HCT116 (cell line): ENCODE measurements around the gene SUCLG2. TPM values are rescaled to one million over a fixed set of nuclear protein-coding genes. Genes with fewer than 3 reads are reported as not detected.

Source experiments
- ATAC-seq: fragments of 200-7000 bp; cut with Tn5 transposase; 2 replicates; pipeline ENCODE4 v1.9.1; 2020; ENCODE audit warnings: mild to moderate bottlenecking, moderate library complexity
- BruUV-seq: library from RNA; stranded (reverse); fragments of 400-500 nt; replicated peaks from 2 replicates; lab custom pipeline; 2021; lab: Mats Ljungman, UMichigan
- CTCF ChIA-PET: fragments of 300-600 bp; sonication (Branson Sonifier 250); formaldehyde crosslinking; loops from one replicate; lab custom pipeline; 2021; ENCODE audit warnings: antibody characterized with exemption; lab: Charles Lee
- POLR2A ChIA-PET: fragments of 300-600, 350-600 bp; sonication (Branson Sonifier 250); formaldehyde crosslinking; loops from one replicate; lab custom pipeline; 2021; ENCODE audit warnings: antibody characterized with exemption; lab: Charles Lee
- RAD21 ChIA-PET, 2 experiments: fragments of 300-600 bp; sonication (Branson Sonifier 250); formaldehyde crosslinking; loops; one replicate each; lab custom pipeline; 2023; ENCODE audit warnings: low total read pairs in 2 of 2; ENCODE audit not compliant: uncharacterized antibody in 2 of 2, unreplicated experiment in 2 of 2, low non-redundant PET in 1 of 2; lab: Charles Lee
- DNase-seq: peaks from one replicate; pipeline ENCODE4 v3.0.0-alpha.2; 2010; ENCODE audit warnings: low read depth, low spot score
- H2AFZ ChIP-seq: fragments of 200-600 bp; shearing (Covaris generic), sonication (generic); 2 replicates; pipeline ENCODE4 v1.6.1; 2017; ENCODE audit warnings: low read depth, mixed run types, mixed read lengths, antibody characterized with exemption, low read length; ENCODE audit not compliant: poor library complexity, severe bottlenecking
- H3K27ac ChIP-seq: 2 replicates; pipeline ENCODE4 v1.5.1; 2012; ENCODE audit warnings: low read depth, low read length
- H3K27me3 ChIP-seq: fragments of 200-600 bp; sonication (generic); 2 replicates; pipeline ENCODE4 v1.6.1; 2016; ENCODE audit warnings: mixed run types, low read length, mixed read lengths; ENCODE audit not compliant: insufficient read depth
- H3K36me3 ChIP-seq, 2 experiments: fragments of 200-500 bp in 1 of 2; fragments of 200-600 bp in 1 of 2; sonication (Bioruptor generic) in 1 of 2; sonication (generic) in 1 of 2; 2 replicates each; pipeline versions ENCODE4 v1.5.1 to v1.6.1; 2014 to 2016; ENCODE audit warnings: low read length in 2 of 2, inconsistent platforms in 1 of 2, mixed read lengths in 1 of 2, mixed run types in 1 of 2; ENCODE audit not compliant: insufficient read depth in 2 of 2, control insufficient read depth in 1 of 2
- H3K4me1 ChIP-seq, 2 experiments: fragments of 200-600 bp in 1 of 2; sonication (generic) in 1 of 2; 2 replicates each; pipeline versions ENCODE4 v1.5.1 to v1.6.1; 2012 to 2017; ENCODE audit warnings: low read length in 2 of 2, inconsistent platforms in 1 of 2, mild to moderate bottlenecking in 1 of 2, mixed read lengths in 1 of 2, mixed run types in 1 of 2, moderate library complexity in 1 of 2; ENCODE audit not compliant: insufficient read depth in 2 of 2, control insufficient read depth in 1 of 2
- H3K4me2 ChIP-seq: fragments of 200-600 bp; sonication (generic); 2 replicates; pipeline ENCODE4 v1.6.1; 2017; ENCODE audit warnings: mixed run types, low read length, mixed read lengths
- H3K4me3 ChIP-seq, 2 experiments: fragments of 200-600 bp in 1 of 2; sonication (generic) in 1 of 2; replicated peaks in 1 of 2; 2 replicates each; pipeline ENCODE4 v1.5.1; 2011 to 2016; ENCODE audit warnings: low read length in 2 of 2, control low read depth in 1 of 2, low read depth in 1 of 2, mild to moderate bottlenecking in 1 of 2, mixed read lengths in 1 of 2, mixed run types in 1 of 2
- H3K79me2 ChIP-seq: fragments of 200-600 bp; sonication (generic); 2 replicates; pipeline ENCODE4 v1.6.1; 2017; ENCODE audit warnings: mild to moderate bottlenecking, mixed run types, low read length, moderate library complexity, mixed read lengths; ENCODE audit not compliant: insufficient read depth
- H3K9ac ChIP-seq: fragments of 200-600 bp; sonication (generic); 2 replicates; pipeline ENCODE4 v1.6.1; 2016; ENCODE audit warnings: low read length, mixed read lengths
- H3K9me2 ChIP-seq: fragments of 200-600 bp; sonication (generic), shearing (Covaris generic); 2 replicates; pipeline ENCODE4 v1.6.1; 2017; ENCODE audit warnings: mixed run types, mild to moderate bottlenecking, moderate library complexity; ENCODE audit not compliant: insufficient read depth
- H3K9me3 ChIP-seq, 2 experiments: fragments of 200-500 bp in 1 of 2; fragments of 200-600 bp in 1 of 2; sonication (Bioruptor generic) in 1 of 2; sonication (generic) in 1 of 2; 2 replicates each; pipeline ENCODE4 v1.6.1; 2014 to 2017; ENCODE audit warnings: low read length in 2 of 2, mixed read lengths in 2 of 2, inconsistent platforms in 1 of 2, low read depth in 1 of 2, mild to moderate bottlenecking in 1 of 2, mixed run types in 1 of 2, moderate library complexity in 1 of 2; ENCODE audit not compliant: control insufficient read depth in 1 of 2, insufficient read depth in 1 of 2
- H4K20me1 ChIP-seq: fragments of 200-600 bp; sonication (generic), shearing (Covaris generic); 2 replicates; pipeline ENCODE4 v1.6.1; 2017; ENCODE audit warnings: mixed run types, mild to moderate bottlenecking, moderate library complexity; ENCODE audit not compliant: insufficient read depth
- CEBPB ChIP-seq: IDR thresholded peaks from 2 replicates; pipeline ENCODE4 v1.6.1; 2012; ENCODE audit warnings: low read depth
- ELF1 ChIP-seq: IDR thresholded peaks from 2 replicates; pipeline ENCODE4 v1.6.1; 2012; ENCODE audit warnings: low read depth, borderline replicate concordance
- EZH2 ChIP-seq: fragments of 200-600 bp; sonication (generic); IDR thresholded peaks from 2 replicates; pipeline ENCODE4 v1.6.1; 2017; ENCODE audit warnings: antibody characterized with exemption, mixed run types
- FOSL1 ChIP-seq: IDR thresholded peaks from 2 replicates; pipeline ENCODE4 v1.6.1; 2012; ENCODE audit warnings: low read depth
- JUND ChIP-seq: IDR thresholded peaks from 2 replicates; pipeline ENCODE4 v1.6.1; 2012
- POLR2AphosphoS5 ChIP-seq: IDR thresholded peaks from 2 replicates; pipeline ENCODE4 v1.6.1; 2011; ENCODE audit warnings: mild to moderate bottlenecking, low read depth, low read length, moderate library complexity
- RAD21 ChIP-seq: IDR thresholded peaks from 2 replicates; pipeline ENCODE4 v1.6.1; 2012; ENCODE audit warnings: low read depth, mild to moderate bottlenecking
- SP1 ChIP-seq: IDR thresholded peaks from 2 replicates; pipeline ENCODE4 v1.6.1; 2012; ENCODE audit warnings: low read depth
- SRF ChIP-seq: IDR thresholded peaks from 2 replicates; pipeline ENCODE4 v1.6.1; 2012; ENCODE audit warnings: low read depth
- TCF7L2 ChIP-seq: IDR thresholded peaks from 2 replicates; pipeline ENCODE4 v1.7.0; 2011; ENCODE audit warnings: borderline replicate concordance, inconsistent platforms; ENCODE audit not compliant: insufficient read depth, insufficient read length; ENCODE audit errors: extremely low read depth
- ZFX ChIP-seq: fragments of 450-650 bp; IDR thresholded peaks from 2 replicates; pipeline ENCODE4 v1.6.1; 2017
- intact Hi-C: fragments of 100-400 bp; cut with micrococcal nuclease; formaldehyde crosslinking; loops from 2 replicates; pipeline ENCODE4 v1.10.0; 2022
- total RNA-seq: library from RNA; stranded (reverse); gene quantifications from one replicate; pipeline ENCODE4 v1.2.1, GENCODE V29; 2021; ENCODE audit not compliant: unreplicated experiment
- TF ChIP-seq, protein P1 (sequence below), 3 experiments: fragments of 200-600 bp in 1 of 3; sonication (generic) in 1 of 3; IDR thresholded peaks in 2 of 3; conservative IDR thresholded peaks in 1 of 3; 2 replicates each; pipeline ENCODE4 v1.5.1; 2012 to 2017; ENCODE audit warnings: low read depth in 2 of 3, low read length in 2 of 3, antibody characterized with exemption in 1 of 3, borderline replicate concordance in 1 of 3, control low read depth in 1 of 3, mild to moderate bottlenecking in 1 of 3, mixed read lengths in 1 of 3, mixed run types in 1 of 3, moderate library complexity in 1 of 3; ENCODE audit not compliant: insufficient read depth in 1 of 3

The SUCLG2 gene
- total RNA-seq, 1 experiment from 2014 or later, result 49.2 TPM

DNA sequence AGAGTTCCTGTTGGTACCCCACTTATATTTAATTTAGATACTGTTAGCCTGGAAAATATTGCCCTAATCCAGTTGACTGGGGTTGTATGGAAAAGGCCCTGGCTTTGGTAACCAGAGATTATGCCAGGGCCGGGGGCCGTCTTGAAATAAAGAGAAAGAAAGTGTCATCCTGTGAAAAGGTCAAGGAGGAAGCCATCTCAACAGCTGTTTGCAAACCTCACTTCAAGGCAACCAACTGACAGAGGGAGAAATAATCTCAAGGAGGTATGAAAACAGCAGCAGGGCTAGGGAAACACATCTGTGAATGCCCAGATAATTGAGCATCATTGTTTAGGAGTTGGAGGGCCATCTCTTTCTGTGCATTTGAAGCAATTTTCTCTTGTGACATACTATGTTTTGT, 190.8 kb downstream of the SUCLG2 start:
- no peak overlapping the region for H3K27ac ChIP-seq
- H4K20me1 ChIP-seq, result no peaks in the 10 kb centered on the region
- no peaks in the 10 kb centered on the region for H3K4me1 ChIP-seq
- POLR2A ChIA-PET, result no interaction called here
- no peaks in the 10 kb centered on the region for H3K9me2 ChIP-seq
- no peaks in the 10 kb centered on the region for H3K9me3 ChIP-seq
- no peak overlapping the region for H3K4me3 ChIP-seq
- DNase-seq (no peak), ATAC-seq (no peak)
- no peak overlapping the region for H3K9ac ChIP-seq
- H3K27me3 ChIP-seq, result no peaks in the 10 kb centered on the region
- no peak overlapping the region for H2AFZ ChIP-seq
- no peak overlapping the region for H3K4me2 ChIP-seq
- BruUV-seq, result no TSS peak
- H3K79me2 ChIP-seq, result no peaks in the 10 kb centered on the region
- CTCF ChIA-PET, result no interaction called here
- intact Hi-C loops, result no loop called here
- H3K36me3 ChIP-seq, result no peaks in the 10 kb centered on the region
- RAD21 ChIA-PET, result no interaction called here
- TF ChIP-seq FOSL1 (no peak), JUND (no peak), RAD21 (no peak), ELF1 (no peak), POLR2AphosphoS5 (no peak), CEBPB (no peak), SP1 (no peak), TCF7L2 (no peak), SRF (no peak), ZFX (no peak), EZH2 (no peak)
- TF ChIP-seq, protein P1, sequence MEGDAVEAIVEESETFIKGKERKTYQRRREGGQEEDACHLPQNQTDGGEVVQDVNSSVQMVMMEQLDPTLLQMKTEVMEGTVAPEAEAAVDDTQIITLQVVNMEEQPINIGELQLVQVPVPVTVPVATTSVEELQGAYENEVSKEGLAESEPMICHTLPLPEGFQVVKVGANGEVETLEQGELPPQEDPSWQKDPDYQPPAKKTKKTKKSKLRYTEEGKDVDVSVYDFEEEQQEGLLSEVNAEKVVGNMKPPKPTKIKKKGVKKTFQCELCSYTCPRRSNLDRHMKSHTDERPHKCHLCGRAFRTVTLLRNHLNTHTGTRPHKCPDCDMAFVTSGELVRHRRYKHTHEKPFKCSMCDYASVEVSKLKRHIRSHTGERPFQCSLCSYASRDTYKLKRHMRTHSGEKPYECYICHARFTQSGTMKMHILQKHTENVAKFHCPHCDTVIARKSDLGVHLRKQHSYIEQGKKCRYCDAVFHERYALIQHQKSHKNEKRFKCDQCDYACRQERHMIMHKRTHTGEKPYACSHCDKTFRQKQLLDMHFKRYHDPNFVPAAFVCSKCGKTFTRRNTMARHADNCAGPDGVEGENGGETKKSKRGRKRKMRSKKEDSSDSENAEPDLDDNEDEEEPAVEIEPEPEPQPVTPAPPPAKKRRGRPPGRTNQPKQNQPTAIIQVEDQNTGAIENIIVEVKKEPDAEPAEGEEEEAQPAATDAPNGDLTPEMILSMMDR (IDR thresholded peaks at IDR 0.05 in 2 of 3, conservative IDR thresholded peaks at IDR 0.05 in 1 of 3; ENCODE audit: borderline replicate concordance in 1 of 3, insufficient read depth in 1 of 3, low read depth in 2 of 3, low read length in 2 of 3), result no peak
- TF ChIP-seq, all 23 proteins: peak for 0
